ENCODE measurements around the gene ATP8B3.

Gene ATP8B3

GRCh38 chr19:1826557-1827521 lies 14.8 kb upstream of the ATP8B3 start:
- Histone ChIP-seq H3K36me3 (ENCODE audit: control insufficient read depth, insufficient read depth, low read length) (peaks cover 4% of the 10 kb centered on the region), H3K9me3 (ENCODE audit: control insufficient read depth, low read length) (no peaks in the 10 kb centered on the region), H3K4me1 (ENCODE audit: control insufficient read depth, insufficient read depth, low read length) (peaks cover 7% of the 10 kb centered on the region), H3K9ac (ENCODE audit: low read length) (no peak overlapping the region), H3K4me3 (ENCODE audit: low read length) (no peak overlapping the region), H3K27me3 (ENCODE audit: control insufficient read depth, insufficient read depth, low read length) (no peaks in the 10 kb centered on the region)

GRCh38 chr19:1825909-1826556 lies 14.0 kb upstream of the ATP8B3 start:
- Histone ChIP-seq H3K4me1 (ENCODE audit: control insufficient read depth, insufficient read depth, low read length) (peaks cover 7% of the 10 kb centered on the region), H3K36me3 (ENCODE audit: control insufficient read depth, insufficient read depth, low read length) (peaks cover 4% of the 10 kb centered on the region), H3K4me3 (ENCODE audit: low read length) (no peak overlapping the region), H3K9ac (ENCODE audit: low read length) (no peak overlapping the region), H3K9me3 (ENCODE audit: control insufficient read depth, low read length) (no peaks in the 10 kb centered on the region), H3K27me3 (ENCODE audit: control insufficient read depth, insufficient read depth, low read length) (no peaks in the 10 kb centered on the region)

DNA sequence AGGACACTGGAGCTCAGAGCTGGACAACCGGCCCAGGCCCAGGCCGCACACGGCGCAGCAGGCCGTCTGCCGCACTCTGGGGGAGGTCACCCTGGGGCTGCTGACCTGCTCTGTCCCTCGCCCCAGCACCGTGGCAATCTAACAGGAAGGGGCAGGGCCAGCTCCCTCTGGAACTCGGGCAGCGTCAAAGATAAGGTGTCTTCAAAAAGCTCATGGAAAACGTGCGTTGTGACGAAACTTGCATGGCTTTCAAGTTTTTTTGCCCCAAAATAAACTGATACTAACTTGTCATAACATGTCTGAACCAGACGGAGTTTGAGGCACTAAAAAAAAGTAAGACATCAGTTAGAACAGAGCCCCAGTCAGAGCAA lies 12.2 kb upstream of the ATP8B3 start:
- Histone ChIP-seq H3K9me3 (ENCODE audit: control insufficient read depth, low read length) (no peaks in the 10 kb centered on the region), H3K27me3 (ENCODE audit: control insufficient read depth, insufficient read depth, low read length) (no peaks in the 10 kb centered on the region), H3K9ac (ENCODE audit: low read length) (no peak overlapping the region), H3K36me3 (ENCODE audit: control insufficient read depth, insufficient read depth, low read length) (peaks cover 4% of the 10 kb centered on the region), H3K4me1 (ENCODE audit: control insufficient read depth, insufficient read depth, low read length) (peaks cover 7% of the 10 kb centered on the region), H3K4me3 (ENCODE audit: low read length) (no peak overlapping the region)

DNA sequence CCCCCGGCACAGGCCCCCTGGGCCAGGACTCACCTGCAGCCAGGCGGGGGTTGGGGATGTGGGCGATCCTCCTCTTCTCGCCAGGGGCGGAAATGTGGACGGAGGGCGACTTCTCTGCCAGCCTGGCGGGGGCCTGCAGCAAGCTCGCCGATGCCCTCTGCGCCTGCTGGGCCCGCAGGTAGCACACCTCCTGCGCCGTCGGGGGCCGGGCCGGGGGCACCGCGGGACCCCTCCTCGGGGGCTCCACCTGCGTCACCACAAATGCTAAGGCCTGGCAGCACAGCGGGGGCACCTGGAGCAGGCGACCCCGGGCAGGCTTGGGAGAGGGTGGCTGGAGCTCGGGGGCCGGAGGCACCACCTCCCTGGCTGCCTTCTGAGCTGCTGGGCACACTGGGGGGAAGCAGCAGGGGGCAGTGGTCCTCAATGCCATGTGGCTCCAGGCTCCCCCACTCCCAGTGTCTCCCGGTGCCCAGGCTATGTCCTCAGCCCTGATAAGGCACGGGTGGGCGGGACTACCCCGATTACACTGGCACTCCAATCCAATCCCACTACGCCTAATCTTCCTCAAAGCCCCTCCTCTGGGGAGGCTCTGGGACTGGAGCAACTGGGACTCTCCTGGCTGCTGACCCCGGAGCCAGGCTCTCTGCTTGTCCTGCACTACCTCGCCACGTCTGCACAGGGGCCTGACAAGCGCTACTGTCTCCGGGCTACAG lies 11.6 kb upstream of the ATP8B3 start:
- peaks cover 4% of the 10 kb centered on the region for H3K36me3 ChIP-seq (ENCODE audit: control insufficient read depth, insufficient read depth, low read length)
- H3K27me3 ChIP-seq (ENCODE audit: control insufficient read depth, insufficient read depth, low read length), result no peaks in the 10 kb centered on the region
- no peak overlapping the region for H3K4me3 ChIP-seq (ENCODE audit: low read length)
- no peak overlapping the region for H3K9ac ChIP-seq (ENCODE audit: low read length)
- H3K9me3 ChIP-seq (ENCODE audit: control insufficient read depth, low read length), result no peaks in the 10 kb centered on the region
- peaks cover 7% of the 10 kb centered on the region for H3K4me1 ChIP-seq (ENCODE audit: control insufficient read depth, insufficient read depth, low read length)

GRCh38 chr19:1823020-1823419 lies 10.9 kb upstream of the ATP8B3 start:
- H3K9ac ChIP-seq (ENCODE audit: low read length), result no peak overlapping the region
- H3K36me3 ChIP-seq (ENCODE audit: control insufficient read depth, insufficient read depth, low read length), result peaks cover 4% of the 10 kb centered on the region
- H3K9me3 ChIP-seq (ENCODE audit: control insufficient read depth, low read length), result no peaks in the 10 kb centered on the region
- H3K27me3 ChIP-seq (ENCODE audit: control insufficient read depth, insufficient read depth, low read length), result no peaks in the 10 kb centered on the region
- no peak overlapping the region for H3K4me3 ChIP-seq (ENCODE audit: low read length)
- H3K4me1 ChIP-seq (ENCODE audit: control insufficient read depth, insufficient read depth, low read length), result peaks cover 7% of the 10 kb centered on the region

GRCh38 chr19:1822210-1822609 lies 10.1 kb upstream of the ATP8B3 start:
- no peaks in the 10 kb centered on the region for H3K9me3 ChIP-seq (ENCODE audit: control insufficient read depth, low read length)
- no peak overlapping the region for H3K4me3 ChIP-seq (ENCODE audit: low read length)
- peaks cover 4% of the 10 kb centered on the region for H3K36me3 ChIP-seq (ENCODE audit: control insufficient read depth, insufficient read depth, low read length)
- no peak overlapping the region for H3K9ac ChIP-seq (ENCODE audit: low read length)
- H3K27me3 ChIP-seq (ENCODE audit: control insufficient read depth, insufficient read depth, low read length), result no peaks in the 10 kb centered on the region
- peaks cover 7% of the 10 kb centered on the region for H3K4me1 ChIP-seq (ENCODE audit: control insufficient read depth, insufficient read depth, low read length)

DNA sequence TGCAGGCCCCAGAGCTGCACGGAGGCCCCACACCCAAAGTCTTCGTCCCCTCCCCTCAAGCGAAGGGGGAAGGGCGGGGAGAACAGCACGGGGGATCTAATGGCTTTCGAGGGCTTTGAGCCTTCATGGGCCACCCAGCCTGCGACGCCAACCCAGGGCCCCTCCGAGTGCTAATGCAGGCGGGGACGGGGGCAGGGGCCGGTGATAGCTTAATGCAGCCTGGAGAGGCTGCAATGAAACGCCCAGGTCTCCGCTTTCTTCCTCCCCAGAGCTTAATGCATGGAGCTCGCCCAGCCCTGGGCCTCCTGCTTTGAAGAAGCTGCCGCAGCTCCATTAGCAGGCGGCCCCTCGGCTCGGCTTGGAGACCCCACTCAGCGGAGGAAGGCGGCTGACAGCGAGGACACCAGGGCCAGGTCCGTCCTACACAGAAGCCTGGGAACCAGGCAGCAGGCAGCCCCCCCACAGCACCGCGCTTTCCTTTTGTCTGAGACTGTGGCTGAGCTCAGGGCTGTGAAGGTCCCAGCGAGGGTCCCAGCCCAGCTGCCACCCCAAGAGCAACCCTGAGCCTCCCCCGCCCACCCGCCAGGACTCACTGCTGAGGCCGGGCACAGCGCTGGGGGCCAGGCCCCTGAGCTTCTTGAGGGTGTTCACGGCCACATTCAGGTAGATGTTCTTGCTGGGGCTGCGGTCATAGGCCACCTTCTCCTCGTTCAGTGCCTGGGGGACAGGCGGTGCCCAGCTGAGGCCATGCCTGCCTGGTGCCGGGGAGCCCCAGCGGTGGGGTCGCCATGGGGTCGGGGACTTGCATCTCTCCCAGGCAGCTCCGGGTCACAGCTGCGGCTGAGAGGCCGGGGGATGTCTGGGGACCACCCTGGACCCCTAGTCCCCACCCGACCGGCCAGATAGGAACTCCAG lies 7.5 kb upstream of the ATP8B3 start:
- H3K36me3 ChIP-seq (ENCODE audit: control insufficient read depth, insufficient read depth, low read length), result peaks cover 3% of the 10 kb centered on the region
- H3K9ac ChIP-seq (ENCODE audit: low read length), result no peak overlapping the region
- H3K4me1 ChIP-seq (ENCODE audit: control insufficient read depth, insufficient read depth, low read length), result no peaks in the 10 kb centered on the region
- H3K9me3 ChIP-seq (ENCODE audit: control insufficient read depth, low read length), result no peaks in the 10 kb centered on the region
- H3K4me3 ChIP-seq (ENCODE audit: low read length), result no peak overlapping the region
- H3K27me3 ChIP-seq (ENCODE audit: control insufficient read depth, insufficient read depth, low read length), result no peaks in the 10 kb centered on the region

DNA sequence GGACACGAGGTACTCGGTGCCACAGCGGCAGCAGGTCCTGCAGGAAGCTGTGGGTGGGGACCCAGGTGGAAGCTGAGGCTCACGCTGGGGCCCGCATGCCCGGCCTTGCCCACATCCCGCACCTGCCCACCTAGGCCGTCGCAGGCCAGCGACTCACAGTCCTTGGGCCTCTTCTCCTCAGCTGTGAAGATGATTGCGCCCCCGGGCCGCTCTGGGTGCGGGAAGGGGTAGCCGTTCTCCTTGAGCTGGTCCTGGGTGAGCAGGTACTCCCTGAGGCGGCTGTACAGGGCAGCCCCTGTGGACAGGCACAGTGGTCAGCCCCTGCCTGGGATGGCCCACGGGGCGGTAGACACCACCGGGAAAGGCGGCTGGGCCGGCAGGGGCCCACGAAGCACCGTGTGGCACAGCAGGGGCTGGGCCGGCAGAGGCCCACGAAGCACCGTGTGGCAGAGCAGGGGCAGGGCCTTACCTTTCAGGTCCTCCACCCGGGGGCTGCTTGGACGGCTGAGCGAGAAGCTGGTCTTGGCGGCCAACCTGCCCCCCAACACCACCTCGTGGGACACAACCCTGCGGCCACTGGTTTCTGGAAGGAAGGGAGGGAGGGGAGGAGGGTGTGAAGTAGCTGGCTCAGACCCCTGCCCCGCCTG lies 6.6 kb upstream of the ATP8B3 start:
- H3K9ac ChIP-seq (ENCODE audit: low read length), result no peak overlapping the region
- no peaks in the 10 kb centered on the region for H3K9me3 ChIP-seq (ENCODE audit: control insufficient read depth, low read length)
- H3K27me3 ChIP-seq (ENCODE audit: control insufficient read depth, insufficient read depth, low read length), result no peaks in the 10 kb centered on the region
- H3K4me1 ChIP-seq (ENCODE audit: control insufficient read depth, insufficient read depth, low read length), result no peaks in the 10 kb centered on the region
- H3K36me3 ChIP-seq (ENCODE audit: control insufficient read depth, insufficient read depth, low read length), result peaks cover 3% of the 10 kb centered on the region
- H3K4me3 ChIP-seq (ENCODE audit: low read length), result no peak overlapping the region

GRCh38 chr19:1817553-1818179 lies 5.6 kb upstream of the ATP8B3 start:
- Histone ChIP-seq H3K36me3 (ENCODE audit: control insufficient read depth, insufficient read depth, low read length) (peaks cover 3% of the 10 kb centered on the region), H3K9ac (ENCODE audit: low read length) (no peak overlapping the region), H3K4me3 (ENCODE audit: low read length) (no peak overlapping the region), H3K27me3 (ENCODE audit: control insufficient read depth, insufficient read depth, low read length) (no peaks in the 10 kb centered on the region), H3K4me1 (ENCODE audit: control insufficient read depth, insufficient read depth, low read length) (peaks cover 9% of the 10 kb centered on the region), H3K9me3 (ENCODE audit: control insufficient read depth, low read length) (no peaks in the 10 kb centered on the region)

DNA sequence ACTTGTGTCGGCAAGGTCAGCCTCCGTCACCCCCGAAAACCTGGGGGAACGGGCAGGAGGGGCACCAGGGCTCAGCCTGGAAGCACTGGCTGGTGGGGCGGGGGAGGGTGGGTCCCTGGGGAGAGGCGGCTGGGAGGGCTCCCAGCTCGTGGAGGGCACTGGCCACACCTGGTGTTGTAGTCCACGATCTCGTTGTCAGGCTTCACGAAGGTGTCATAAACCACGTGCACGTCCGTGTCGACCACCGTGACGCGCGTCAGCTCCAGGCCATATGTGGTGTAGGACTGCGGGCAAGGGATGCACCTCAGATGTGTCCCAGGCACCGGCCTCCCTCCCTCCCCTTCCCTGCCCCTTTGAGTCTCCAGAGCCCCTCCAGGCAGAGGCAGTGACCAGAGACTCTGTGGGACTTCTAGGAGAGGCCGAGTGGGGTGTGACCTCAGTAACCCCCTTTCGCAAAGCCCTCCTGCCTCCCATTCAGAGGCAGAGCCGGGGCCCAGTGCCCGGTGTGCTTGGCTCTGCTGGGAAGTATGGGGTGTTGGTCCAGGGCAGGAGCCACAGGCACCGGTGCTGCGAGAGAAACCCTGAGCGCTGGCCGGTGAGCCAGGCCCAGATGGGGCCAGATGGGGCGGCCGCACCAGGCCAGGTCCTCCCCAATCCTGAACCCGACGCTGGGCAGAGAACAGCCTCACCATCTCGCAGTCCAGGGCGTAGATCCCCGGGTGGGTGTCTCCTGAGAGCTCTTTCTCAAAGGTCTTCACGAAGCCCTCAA lies 4.6 kb upstream of the ATP8B3 start:
- H3K9me3 ChIP-seq (ENCODE audit: control insufficient read depth, low read length), result no peaks in the 10 kb centered on the region
- H3K4me3 ChIP-seq (ENCODE audit: low read length), result no peak overlapping the region
- H3K4me1 ChIP-seq (ENCODE audit: control insufficient read depth, insufficient read depth, low read length), result peaks cover 12% of the 10 kb centered on the region
- peaks cover 3% of the 10 kb centered on the region for H3K36me3 ChIP-seq (ENCODE audit: control insufficient read depth, insufficient read depth, low read length)
- H3K27me3 ChIP-seq (ENCODE audit: control insufficient read depth, insufficient read depth, low read length), result no peaks in the 10 kb centered on the region
- H3K9ac ChIP-seq (ENCODE audit: low read length), result no peak overlapping the region
